Middle frontal gyrus (tissue), 1 donor: Measurements from ENCODE around the gene SMCO1.
"Not testable (repeated sequence)": the region's sequence is repeated elsewhere in the genome, so short reads cannot be mapped to it uniquely, and the experiment has no call there.

ENCODE experiments used
- DNase-seq: peaks from one replicate; pipeline ENCODE4 v3.0.0-alpha.2; 2015; ENCODE audit warnings: low spot score; ENCODE audit errors: extremely low spot score

SMCO1 gene

GRCh38 chr3:196514913-196515621 lies at the start of gene SMCO1:
Gene SMCO1, minus strand, starts transcription at chr3:196515346. Its CDS starts 137 bp downstream, at chr3:196515209.
- DNase-seq: no peak

GRCh38 chr3:196563721-196564225 lies 48.6 kb upstream of the SMCO1 start:
- DNase-seq: no peak

- no peak for DNase-seq
Observed at GRCh38 chr3:196559826-196560225, 44.7 kb upstream of the SMCO1 start.

GRCh38 chr3:196558476-196558875 lies 43.3 kb upstream of the SMCO1 start:
- DNase-seq: no peak

GRCh38 chr3:196557236-196557635 lies 42.1 kb upstream of the SMCO1 start:
- DNase-seq: no peak

GRCh38 chr3:196555295-196555694 lies 40.1 kb upstream of the SMCO1 start:
- DNase-seq: no peak

- DNase-seq: no peak
Observed at GRCh38 chr3:196554205-196554604, 39.1 kb upstream of the SMCO1 start.

- no peak for DNase-seq
Observed at GRCh38 chr3:196553551-196553950, 38.4 kb upstream of the SMCO1 start.

GRCh38 chr3:196552253-196552652 lies 37.1 kb upstream of the SMCO1 start:
- DNase-seq: no peak

- not testable (repeated sequence) for DNase-seq
Observed at GRCh38 chr3:196550172-196550571, 35.0 kb upstream of the SMCO1 start.

GRCh38 chr3:196549312-196549711 lies 34.2 kb upstream of the SMCO1 start:
- DNase-seq: not testable (repeated sequence)

- no peak for DNase-seq
Observed at GRCh38 chr3:196547067-196547466, 31.9 kb upstream of the SMCO1 start.

GRCh38 chr3:196546537-196546936 lies 31.4 kb upstream of the SMCO1 start:
- no peak for DNase-seq

GRCh38 chr3:196544491-196544992 lies 29.4 kb upstream of the SMCO1 start:
- DNase-seq: no peak

GRCh38 chr3:196541684-196542445 lies 26.7 kb upstream of the SMCO1 start:
- no peak for DNase-seq

- DNase-seq: no peak
Observed at GRCh38 chr3:196537319-196537984, 22.3 kb upstream of the SMCO1 start.

GRCh38 chr3:196533260-196533681 lies 18.1 kb upstream of the SMCO1 start:
- DNase-seq: no peak

GRCh38 chr3:196531418-196531817 lies 16.3 kb upstream of the SMCO1 start:
- DNase-seq: no peak

- no peak for DNase-seq
Observed at GRCh38 chr3:196528639-196529233, 13.6 kb upstream of the SMCO1 start.

GRCh38 chr3:196525141-196525540 lies 10.0 kb upstream of the SMCO1 start:
- no peak for DNase-seq

- no peak for DNase-seq
Observed at GRCh38 chr3:196524527-196524926, 9.4 kb upstream of the SMCO1 start.
